Cerebellar cortex (tissue), 1 donor: ENCODE results near the gene TRPM6.
A peak's percentile ranks its signal among the peaks of the same experiment; 100 is the strongest.

ENCODE experiments used
- DNase-seq: peaks from one replicate; pipeline ENCODE4 v3.0.0-alpha.2; 2015; ENCODE audit warnings: low spot score

The TRPM6 gene

GRCh38 chr9:74773886-74774479 is 113.7 kb downstream of the TRPM6 start:
- peak; percentile 85 for DNase-seq

DNA sequence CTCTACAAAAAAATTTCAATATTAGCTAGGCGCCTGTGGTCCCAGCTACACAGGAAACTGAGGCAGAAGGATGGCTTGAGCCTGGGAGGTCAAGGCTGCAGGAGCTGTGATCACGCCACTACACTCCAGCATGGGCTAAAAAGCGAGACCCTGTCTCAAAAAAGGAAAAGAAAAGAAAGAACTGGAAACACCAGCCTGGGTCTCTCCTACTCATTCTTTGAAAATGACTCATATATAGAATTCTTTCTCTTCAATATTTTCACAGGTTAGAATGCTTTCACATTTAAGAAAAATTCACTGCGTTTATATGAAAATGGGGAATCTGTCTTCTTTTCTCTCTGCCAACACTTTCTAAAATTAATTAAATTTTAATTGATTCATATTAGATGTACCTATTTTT is 115.6 kb downstream of the TRPM6 start:
- no peak for DNase-seq

DNA sequence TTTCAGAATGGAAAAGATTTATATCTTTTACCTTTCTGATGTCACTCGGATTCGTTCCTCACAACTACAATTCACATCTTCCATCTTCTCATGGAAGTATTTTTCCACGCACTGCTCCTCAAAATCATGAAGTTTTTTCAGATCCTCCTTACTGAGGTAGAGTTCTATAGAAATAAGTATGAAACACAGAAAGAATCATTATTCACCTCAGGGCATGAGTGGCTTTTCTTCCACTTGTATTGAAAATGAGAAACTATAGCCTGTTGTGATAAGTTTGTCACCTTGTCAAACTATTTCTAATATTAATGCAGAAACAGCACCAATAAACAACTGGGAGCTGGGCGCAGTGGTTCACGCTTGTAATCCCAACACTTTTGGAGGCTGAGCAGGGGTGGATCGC is 116.0 kb downstream of the TRPM6 start:
- DNase-seq: no peak

DNA sequence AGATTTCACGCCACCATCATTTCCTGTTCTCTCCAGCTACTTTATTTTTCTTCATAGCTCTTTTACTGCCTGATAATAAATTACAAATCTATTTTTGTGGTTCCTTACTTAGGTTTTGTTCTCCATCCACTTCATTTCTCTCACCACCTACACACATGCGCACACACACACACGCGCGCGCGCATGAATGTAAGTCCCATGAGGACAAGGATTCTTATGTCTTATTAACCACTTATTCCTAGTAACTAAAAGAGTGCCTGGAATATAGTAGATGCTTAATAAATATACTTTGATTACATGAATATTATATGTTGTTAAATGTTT is 116.5 kb downstream of the TRPM6 start:
- no peak for DNase-seq

DNA sequence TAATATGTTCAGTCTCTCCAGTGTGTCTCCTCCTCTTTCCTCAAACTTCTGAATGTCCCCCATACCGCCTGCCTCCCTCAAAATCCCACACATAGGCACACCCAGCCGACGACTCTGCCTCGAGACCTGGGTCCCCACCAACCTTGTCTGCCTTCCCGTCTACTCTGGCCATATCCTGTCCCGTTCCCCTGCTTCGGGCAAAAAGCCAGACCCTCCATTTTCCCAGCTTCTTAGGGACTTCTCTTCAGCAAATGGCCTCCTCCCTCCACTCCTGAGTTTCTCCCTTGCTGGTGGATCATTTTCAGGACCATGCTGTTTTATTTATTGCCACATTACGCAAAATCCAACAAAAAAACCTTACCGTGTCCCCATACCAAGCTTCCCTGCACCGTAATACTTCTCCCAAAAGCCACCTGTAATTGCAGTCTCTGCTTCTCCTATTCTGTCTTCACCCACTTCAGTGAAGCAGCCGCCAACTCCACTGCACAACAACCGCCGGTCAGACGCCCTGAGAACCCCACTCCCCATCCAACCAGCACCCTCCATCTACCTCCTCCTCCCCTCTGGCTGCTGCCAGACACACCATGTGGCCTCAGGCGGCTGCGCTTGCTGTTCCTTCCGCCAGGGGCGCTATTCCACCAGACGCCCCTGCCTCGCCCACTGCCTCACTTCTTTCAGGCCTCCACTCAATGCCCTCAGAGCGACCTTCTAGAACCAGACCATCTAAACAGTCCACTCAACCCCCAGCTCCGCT is 117.0 kb downstream of the TRPM6 start:
- peak; percentile 25 for DNase-seq

DNA sequence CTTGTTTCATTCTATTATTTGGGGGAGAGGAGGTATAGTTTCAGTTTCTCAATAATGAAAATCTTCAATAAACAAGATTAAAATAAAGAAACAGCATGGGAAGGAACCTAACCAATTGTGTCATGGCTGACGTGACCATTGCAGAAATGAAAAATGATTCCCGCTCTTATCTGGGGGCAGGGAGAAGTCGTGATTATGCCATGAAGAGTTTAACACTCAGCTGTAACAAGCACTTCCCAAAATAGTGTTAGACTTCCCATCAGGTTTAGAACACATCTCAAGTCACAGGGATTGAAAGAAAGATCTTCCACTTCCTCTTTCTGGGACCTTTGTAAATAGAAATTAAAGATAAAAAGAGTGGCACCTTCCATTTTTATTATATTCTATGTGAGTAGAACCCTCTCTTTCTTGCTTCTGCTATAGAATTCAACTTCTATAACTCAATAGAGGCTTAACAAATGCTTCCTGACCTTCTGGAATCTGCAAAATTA is 122.2 kb downstream of the TRPM6 start:
- no peak for DNase-seq

GRCh38 chr9:74762950-74763349 is 124.8 kb downstream of the TRPM6 start:
- no peak for DNase-seq

GRCh38 chr9:74760031-74760700 is 127.6 kb downstream of the TRPM6 start:
- DNase-seq: no peak

- no peak for DNase-seq
Observed at GRCh38 chr9:74755999-74756398, 131.7 kb downstream of the TRPM6 start.

DNA sequence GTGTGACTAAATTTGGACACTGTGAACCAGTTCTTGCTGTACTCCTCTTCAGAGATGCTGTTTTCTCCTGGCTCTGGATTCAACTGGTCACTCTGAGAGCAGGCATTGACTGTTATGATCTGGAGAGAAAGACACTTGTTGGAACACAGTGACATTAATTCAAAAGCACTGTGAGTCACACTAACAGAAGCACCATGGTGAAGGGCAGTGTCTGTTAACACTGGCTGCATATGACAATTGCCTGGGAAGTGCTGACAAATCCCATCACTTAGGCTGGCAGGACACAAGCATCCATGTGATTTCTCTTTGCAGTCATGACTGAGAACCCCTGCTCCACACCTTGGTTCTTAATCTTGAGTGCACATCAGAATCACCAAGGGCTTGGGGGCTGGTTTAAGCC is 132.4 kb downstream of the TRPM6 start:
- DNase-seq: no peak

GRCh38 chr9:74753650-74754049 is 134.1 kb downstream of the TRPM6 start:
- no peak for DNase-seq

DNA sequence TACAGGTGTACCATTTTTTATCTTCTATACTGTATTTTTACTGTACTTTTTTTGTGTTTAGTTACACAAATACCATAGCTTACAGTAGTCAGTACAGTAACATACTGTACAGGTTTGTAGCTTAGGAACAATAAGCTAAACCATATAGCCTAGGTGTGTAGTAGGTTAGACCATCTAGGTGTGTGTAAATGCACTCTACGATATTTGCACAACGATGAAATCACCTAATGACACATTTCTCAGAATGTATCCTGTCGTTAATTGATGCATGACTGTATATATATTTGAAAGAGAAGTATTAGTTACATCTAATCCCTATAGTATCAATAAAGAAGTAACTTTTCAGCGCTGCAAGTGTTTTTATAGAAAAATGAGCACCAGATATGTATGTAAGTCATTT is 138.8 kb downstream of the TRPM6 start:
- no peak for DNase-seq

DNA sequence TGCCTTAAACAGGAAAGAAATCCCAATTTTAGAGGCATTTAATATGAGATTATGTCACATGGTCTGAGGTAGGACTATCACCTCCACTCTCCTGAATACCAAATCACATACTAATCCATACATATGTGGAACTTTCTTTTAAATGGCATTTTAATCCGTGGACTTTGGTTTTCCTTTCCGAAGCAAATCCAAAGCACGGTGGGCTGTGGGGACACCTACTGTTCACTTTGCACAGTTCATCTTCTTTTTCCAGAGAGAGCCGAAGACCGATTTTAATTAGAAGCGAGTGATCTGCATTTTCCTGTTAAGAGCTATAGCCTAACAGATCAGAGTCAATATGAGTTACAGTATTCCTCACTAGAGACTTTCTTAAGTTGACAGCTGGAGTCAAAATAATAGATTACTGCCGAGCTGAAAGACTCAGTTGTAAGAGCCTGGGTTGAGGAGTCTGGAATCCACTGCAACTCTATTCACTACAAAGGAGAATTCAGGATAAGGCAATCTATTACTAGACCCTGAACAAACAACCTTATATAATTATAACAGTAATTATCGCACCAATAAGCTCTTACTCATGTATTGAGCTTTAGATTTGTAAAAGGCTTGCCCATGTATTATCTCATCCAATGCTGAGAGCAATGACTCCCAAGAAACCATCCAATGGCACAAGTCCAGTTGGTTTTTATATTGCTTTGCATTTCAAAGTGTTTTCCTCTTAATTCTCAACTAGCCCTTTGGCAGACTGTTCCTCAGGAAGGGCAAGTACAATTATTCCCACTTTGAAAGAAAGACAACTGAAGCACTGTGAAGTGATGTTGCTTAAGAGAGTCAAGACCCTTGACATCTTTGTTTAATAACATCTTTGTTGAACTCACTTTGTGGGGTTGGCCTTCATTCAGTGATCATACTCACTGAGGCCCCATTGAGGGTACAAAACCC is 144.7 kb downstream of the TRPM6 start:
- DNase-seq: peak; percentile 27

GRCh38 chr9:74742191-74742790 is 145.4 kb downstream of the TRPM6 start:
- no peak for DNase-seq

DNA sequence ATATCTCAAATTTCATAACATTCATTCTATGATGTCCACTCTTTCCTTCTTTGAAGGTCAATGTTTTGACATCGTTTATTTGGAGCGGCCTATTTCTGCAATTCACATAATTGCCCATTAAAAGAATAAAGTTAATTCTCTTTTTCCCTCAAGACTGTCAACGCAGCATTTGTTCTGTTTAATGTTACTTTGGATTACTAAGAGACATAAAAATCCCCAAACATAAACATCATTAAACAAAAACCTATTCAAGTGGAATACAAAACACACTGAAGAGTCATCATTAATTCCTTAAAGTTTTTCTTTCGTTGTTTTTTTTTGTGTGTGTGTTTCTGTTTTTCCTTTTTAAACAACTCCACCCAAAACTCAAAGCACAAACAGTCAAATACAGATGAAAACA is 151.1 kb downstream of the TRPM6 start:
- DNase-seq: no peak

GRCh38 chr9:74735761-74736160 is 152.0 kb downstream of the TRPM6 start:
- no peak for DNase-seq

DNA sequence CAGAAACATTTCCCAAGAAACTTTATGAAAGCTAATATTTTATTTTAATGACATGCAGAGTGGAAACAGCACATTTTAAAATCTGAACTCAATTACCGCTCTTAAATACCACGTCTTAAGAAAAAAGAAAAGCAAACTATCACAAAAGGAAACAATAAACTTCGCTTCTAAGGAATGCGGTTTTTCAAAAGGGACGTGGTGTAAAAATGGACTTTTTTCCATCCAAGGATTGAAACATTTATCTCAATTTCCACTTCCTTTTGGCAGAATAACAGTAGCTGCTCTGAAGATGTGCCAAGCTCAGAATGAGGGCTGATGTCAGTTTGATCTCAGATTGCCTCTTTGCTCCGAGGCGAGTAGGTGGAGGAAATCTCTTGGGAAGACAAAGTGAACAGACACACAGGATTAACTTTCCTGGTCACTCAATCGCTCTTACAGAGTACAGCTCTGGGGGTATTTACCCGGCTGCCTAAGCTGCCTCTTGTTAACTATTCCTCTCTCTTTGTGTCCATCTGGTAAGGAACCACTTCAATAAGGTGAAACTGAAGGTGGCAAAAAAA is 158.5 kb downstream of the TRPM6 start:
- no peak for DNase-seq

DNA sequence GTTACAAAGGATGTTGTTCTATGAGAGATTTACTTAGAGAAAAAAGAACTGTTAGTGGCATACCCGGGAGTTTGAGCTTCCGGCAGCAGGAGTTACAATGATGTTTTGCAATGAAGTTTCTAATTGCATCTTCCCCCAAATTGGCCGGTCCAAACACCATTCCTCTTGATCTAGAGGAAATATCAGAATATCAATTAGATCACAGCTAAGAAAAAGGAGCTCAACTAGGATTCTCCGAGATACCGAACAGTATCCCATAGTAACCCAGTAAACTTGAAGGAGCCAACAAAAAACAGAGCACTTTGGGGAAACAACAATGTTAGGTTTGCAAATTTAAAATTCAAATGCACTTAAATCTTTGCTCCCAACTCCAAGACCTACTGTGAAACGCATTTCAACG is 159.5 kb downstream of the TRPM6 start:
- no peak for DNase-seq

DNA sequence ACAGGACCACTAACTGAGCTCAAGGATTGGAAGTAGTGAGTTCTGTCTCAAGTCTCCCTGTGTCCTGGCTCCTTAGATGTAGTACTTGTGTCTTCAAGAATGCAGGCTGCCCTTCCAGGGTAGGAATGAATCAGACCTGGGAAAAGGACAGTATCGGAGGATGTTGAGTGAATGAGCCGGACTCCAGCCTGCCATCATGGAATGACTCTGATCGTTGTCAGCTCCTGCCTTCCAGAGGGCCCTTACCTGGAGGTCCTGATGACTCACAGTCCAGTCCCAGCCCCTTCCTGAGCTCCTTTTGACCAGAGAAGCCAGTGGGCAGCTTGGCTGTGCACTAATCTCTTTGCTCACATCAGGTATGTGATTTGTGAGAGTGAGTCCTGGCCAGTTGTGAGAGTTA is 161.1 kb downstream of the TRPM6 start:
- DNase-seq: no peak

DNA sequence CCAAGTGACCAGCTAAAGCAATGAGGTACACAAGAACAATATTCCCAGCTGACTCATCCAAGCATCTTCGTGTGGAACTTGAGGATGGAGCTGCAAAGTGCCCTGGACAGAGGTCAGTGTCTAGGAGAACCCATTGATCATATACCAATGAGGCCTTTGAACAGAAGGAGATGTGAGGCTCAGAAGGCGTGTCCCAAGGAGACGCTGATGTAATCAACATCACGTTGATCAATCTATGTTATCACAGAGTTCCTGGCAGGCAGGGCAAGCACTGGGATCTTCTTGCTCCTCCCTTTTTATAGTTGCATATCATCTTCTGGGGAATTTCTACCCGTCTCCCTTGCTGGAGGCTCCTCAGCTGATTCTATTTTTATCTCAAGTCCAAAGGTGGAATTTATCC is 163.4 kb downstream of the TRPM6 start:
- no peak for DNase-seq
